Astrocyte of the hippocampus (primary cell): ENCODE results near the gene TLX2.

Experiments
- DNase-seq: peaks from one replicate; pipeline ENCODE4 v3.0.0; 2011; ENCODE audit warnings: low read depth, low spot score

The TLX2 gene

DNA sequence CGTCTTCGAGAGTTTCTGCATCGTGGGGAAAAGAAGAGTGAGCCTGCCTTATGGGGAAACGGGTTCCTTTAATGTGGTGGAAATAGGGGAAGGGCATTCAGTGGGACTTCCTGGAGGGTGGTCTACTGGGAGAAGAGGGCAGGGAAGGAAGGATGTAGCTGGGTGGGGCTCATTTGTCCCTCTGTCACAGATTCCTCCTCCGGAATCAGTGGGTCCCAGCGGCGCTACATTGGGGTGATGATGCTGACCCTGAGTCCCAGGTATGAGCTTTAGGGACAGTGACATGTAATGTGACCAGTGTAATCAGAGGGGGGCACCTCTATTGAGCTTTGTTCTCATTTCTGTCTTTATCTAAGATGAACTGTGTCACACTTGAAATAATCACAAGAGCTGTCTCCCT is 17.4 kb downstream of the TLX2 start:
- no peak for DNase-seq

DNA sequence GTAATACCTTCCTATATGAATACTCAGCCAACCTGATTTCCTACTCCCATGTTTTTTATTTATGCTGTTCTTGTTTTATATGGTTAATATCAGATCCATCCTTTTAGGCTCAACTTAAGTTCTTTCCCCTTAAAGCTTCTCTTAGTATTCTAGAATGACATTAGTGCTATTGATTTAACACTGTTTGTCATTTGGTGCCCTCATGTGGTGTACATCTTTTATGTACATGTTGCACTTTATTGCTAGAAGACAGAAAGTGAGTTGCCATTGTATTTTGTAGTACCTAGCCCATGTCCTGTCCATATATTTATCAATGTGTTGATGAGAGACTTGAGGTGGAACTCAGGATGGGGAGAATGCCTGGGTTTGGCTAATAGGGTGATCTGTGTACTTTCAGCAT is 18.0 kb downstream of the TLX2 start:
- no peak for DNase-seq

DNA sequence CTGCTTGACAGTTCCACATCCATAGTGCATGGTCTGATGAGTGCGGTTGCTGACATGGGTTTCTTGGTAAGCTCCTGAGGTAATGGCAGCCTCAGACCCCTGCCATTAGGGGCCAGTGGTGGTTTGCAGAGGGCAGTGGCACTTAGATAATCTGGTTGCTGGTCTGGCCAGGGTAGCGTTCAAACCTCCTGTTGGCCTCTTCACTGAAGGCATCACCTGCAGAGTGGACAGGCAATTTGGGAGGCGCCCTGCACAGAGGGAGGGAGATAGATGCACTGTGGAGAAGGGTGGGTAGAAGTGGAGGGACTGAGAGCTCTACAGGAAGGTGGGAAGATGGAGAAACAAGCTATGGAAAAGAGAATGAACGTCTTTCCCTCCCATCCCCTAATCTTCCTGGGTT is 19.2 kb downstream of the TLX2 start:
- DNase-seq: no peak

DNA sequence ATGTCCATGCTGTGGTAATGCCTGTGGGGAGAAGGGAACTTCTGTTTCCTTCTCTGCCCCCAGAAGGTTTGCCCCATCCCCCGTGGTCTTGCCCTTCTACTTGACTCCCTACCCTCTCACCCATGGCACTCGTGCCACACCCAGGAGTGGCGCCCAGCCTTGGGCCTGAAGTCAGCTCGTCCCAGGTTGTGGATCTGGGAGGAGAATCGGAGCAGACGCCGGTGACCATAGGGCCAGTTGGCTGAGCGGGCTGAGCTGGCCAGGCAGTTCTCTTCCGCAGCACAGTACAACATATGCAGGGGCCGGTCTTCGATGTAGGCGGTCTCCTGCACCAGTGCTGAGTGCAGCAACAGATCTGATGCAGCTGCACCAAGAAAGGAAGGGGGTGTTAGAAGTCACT is 20.2 kb downstream of the TLX2 start:
- no peak for DNase-seq

DNA sequence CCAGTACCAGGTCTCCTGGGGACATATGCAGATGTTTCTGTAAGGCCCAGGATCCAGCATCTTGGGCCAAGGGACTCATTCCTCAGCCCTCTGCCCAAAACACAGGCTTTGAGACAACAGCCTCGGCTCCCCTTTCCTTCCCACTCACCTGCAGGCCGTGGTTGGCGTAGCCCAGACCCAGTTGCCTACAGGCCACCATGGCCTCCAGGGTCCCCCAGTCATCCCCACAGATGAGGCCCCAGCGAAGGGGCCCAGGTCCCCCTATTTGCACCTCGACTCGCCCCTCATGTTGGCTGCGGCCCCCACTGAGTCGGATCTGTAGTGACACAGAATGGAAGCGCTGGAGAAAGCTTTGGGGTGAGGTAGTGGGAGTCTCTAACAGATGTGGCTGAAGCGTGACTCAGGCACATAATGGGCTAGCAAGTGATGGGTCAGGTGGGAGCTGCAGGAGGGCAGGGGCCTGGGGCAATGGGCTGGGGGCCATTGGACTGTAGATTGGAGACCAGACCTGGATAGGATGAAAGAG is 21.3 kb downstream of the TLX2 start:
- DNase-seq: no peak

DNA sequence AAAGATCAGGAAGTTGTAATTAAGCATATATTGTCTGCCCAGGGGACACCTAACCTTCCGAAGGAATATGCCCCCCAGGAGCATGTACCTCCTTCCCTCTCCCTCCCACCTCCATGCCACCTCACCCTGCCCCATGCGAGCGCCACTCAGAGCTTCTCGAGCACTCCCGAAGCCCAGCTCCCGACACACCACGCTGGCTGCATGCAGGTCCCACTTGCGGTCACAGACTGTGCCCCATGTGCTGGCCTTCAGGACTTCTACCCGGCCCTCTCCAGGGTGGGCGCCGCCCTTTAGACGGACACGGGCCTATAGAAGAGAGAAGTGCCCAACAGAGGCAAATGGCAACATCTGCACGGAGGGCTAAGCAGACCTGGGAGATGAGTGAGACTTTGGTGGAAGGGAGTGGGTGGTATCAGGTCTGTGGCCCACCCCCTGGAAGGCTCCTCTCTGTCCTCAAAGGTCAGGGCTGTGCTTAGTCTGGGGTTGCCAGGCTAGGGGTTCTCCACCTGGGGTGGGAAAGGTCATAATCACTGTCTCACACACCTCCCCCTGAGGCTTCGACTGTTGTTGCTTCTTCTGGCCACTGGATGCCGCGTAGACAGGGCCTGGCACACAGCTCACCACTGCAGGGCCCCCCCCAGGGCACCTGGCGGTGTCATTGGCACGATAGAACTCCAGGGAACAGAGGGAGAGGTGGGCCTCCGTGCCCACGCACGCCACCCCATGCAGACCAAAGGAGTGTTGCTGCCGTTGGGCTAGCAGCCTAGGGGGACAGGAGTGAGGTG is 22.1 kb downstream of the TLX2 start:
- no peak for DNase-seq

DNA sequence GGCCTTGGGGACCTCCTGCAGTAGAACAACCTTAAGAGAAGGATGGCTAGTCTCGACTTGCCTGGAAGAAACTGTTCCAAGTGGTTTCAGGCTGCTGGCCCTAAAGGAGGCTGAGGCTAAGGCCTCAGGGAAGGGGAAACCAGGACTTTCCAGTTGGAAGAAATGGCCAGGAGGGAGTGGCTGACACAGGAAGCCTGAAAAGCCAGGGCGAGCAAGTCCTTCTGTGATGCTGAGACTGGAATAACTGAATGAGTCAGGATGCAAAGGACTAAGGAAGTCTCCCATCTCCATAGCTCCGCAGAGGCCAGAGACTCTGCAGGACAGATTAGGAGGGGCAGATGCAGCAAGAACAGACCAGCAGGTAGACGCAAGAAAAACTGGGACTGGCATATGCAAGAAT is 22.9 kb downstream of the TLX2 start:
- no peak for DNase-seq

DNA sequence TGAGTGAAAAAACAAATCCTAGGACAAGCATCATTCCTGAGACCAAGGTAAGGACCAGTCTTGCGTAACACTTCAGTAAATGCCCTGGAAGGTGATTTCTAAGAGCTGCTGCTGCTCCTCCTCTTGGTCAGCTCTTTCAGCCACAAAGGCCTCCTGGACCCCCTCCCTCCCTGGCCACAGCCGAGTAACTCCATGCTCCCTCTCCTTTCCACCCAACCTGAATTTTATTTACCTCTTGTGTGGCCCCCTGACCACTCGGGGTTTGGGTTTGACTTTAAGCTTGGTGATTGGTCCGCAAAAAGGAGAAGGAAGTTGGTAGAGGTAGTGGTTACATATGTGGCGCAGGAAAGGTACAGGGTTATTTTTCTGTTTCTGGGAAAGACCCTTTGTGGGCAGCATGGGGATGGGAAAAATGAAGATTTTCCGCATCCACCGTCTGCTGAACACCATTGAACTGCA is 24.7 kb downstream of the TLX2 start:
- no peak for DNase-seq

DNA sequence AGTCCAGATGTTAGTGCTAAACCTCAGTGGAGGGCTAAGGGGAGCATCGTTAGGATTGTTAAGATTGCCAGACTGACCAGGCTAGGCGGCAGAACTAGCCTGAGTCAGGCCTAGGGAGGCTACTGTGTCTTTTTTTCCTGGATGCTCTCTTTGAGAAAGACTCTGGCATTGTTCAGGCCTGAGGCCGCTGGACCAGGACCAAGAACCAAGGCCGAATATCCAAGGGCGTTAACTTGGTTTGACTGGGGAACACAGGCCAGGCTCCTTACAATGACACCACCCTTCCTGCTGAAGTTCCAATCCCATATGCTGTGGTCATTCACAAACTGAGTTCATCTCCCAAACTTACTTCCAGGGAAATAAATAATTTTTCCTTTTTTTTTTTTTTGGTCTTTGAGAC is 26.0 kb downstream of the TLX2 start:
- DNase-seq: no peak

DNA sequence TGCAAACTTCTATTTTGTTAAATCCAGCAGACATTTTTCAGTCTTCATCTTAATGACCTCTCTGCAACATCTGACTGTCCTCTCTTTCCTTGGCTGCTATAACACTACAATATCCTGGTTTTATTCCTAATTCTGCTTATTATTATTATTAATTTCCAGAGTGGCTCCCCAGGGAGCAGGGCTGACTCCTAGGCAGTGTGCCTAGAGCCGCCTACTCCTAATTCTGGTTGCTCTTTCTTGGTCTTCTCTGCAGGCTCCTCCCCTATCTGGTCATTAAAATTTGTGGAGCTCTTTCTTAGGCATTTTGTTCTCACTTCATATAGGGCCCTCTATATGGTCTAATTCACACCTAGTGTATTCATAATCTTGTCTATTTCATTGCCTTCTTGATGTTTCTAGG is 28.7 kb downstream of the TLX2 start:
- DNase-seq: no peak

DNA sequence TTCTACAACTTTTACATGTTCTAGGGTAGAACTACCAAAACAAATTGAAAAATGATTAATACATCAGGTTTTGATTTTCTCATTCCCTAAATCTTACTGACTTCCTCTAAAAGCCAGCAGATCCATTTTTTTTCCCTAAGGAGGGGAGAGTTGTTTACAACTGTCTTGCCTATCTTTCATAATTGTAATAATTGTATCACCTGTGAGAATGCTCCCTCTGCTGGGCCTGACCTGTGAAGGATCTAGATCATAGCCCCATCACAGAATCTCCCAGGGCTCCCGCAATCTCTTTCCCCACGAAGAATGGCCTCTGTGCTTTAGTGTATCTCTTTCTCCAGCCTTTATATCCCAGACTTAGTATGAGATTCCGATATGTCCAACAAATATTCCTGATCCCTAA is 30.4 kb downstream of the TLX2 start:
- DNase-seq: no peak

DNA sequence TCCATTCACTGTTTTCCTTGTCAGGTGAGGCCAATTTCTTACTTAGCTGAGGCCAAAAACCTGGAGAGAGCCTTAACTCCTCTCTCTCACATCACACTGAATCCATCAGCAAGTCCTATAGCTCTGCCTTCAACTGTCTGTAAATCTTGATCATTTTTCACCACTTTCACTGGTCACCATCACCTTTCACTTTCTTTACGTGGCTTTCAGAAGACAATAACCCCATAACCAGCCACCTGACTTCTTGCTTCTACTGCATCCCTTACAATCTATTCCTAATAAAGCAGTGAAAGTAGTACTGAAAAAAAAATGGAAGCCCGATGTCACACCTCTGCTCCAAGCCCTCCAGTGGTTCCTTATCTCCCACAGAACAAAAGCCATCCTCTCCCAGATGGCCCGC is 31.8 kb downstream of the TLX2 start:
- no peak for DNase-seq

DNA sequence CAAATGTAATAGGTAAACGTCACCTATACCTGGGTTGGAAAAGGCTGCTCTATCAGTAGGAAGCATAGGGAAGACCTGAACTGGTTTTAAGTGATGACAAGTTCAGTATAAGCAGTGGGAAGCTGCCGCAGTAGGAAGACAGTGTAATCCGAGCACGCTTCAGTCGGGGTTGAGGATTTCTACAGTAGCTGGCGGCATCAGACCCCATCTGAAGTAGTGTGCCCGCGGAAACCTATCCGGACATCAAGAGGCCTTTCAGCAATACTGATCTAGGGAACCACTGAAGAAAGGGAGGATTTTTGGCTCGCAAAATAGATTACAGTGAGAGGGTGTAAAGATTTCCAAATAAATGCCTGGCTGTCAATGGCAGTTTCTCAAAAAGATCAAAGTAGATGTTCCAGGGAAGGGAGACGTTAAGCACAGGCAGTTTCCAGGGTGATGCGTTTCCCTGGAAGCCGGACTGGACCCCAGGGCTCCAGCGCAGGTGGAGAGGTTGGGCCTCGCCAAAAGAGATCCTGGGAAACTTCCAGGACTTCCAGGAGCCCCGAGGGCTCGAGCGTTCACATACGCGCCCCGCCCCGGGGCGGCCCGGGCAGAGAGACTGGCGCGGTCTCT is 34.1 kb downstream of the TLX2 start:
- no peak for DNase-seq

DNA sequence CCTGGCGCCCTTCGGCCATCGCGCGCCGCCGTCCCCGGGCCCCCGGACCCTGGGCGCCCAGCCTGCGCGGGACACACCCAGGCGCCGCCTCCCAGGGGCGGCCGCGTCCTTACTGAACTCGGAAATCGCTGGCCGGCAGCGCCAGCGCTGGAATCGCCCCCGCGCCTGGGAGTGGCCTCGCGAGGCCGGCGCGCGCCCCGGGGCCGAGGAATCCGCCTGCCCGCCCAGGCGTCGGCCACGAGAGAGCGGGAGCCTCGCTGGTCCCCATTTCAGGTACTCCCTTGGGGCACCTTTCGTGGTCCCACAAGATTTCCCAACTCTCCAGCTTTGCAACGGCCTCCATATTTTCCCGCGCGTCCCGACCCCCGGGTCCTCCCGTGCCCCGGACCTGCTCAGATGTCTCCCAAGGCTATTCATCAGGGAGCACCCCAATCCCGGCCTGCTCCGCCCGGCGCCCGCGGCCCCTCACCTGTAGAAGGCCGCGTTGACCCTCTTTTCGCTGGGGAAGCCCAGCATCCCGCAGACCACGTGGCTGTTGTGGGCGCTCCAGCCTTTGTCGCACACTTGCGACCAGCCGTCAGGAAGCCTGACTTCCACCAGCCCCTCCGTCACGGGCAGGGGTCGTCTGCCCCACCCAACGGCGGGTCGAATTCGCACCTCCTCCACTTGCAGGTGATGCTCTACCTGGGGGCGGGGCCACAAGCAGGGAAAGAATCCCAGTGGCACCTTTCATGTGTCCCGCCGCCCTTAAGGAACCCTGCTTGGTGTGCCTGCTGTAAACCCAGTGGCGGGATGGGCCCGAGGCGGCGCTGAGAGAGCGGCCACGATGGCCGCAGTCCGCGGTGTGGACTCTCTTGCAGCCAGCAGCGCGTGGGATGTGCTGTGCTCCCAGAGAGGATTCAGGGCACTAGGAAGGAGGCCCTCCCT is 34.9 kb downstream of the TLX2 start:
- peak; percentile 78 for DNase-seq

DNA sequence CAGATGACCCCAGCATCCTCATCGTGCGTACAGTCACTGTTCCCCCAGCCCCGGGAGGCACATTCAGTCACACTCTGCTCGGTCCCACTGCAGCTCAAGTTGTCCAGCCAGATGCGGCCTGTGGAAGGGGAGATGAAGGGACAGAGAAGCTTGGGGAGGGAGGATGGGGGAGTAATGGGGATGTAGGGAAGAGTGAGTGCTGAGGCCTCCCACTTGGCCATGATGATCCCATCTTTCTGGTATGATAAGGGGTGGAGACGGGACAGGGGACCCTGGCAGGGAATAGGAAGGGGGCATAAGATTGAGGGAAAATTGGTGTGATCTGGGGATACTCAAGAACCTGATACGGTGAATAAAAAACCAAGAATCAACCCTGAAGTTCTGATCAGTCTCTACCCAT is 36.0 kb downstream of the TLX2 start:
- DNase-seq: no peak

DNA sequence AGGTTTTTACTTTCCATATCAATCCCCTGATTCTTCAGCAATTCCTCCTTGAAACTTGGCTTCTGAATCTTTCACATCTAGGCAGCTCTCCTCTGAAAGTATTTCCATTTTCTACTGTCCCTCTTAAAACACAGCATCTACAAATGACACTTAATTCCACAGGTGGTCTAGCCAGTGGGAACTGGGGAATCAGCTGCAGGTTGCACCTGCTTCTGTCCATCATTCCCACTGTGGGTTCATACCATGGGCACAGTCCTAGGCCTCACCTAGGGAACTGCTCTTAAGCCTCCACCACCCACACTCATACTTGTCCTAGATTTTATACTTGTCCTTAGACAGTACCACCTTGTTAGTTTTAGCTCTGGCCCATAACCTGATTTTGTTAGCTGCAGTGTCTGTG is 37.3 kb downstream of the TLX2 start:
- DNase-seq: no peak

DNA sequence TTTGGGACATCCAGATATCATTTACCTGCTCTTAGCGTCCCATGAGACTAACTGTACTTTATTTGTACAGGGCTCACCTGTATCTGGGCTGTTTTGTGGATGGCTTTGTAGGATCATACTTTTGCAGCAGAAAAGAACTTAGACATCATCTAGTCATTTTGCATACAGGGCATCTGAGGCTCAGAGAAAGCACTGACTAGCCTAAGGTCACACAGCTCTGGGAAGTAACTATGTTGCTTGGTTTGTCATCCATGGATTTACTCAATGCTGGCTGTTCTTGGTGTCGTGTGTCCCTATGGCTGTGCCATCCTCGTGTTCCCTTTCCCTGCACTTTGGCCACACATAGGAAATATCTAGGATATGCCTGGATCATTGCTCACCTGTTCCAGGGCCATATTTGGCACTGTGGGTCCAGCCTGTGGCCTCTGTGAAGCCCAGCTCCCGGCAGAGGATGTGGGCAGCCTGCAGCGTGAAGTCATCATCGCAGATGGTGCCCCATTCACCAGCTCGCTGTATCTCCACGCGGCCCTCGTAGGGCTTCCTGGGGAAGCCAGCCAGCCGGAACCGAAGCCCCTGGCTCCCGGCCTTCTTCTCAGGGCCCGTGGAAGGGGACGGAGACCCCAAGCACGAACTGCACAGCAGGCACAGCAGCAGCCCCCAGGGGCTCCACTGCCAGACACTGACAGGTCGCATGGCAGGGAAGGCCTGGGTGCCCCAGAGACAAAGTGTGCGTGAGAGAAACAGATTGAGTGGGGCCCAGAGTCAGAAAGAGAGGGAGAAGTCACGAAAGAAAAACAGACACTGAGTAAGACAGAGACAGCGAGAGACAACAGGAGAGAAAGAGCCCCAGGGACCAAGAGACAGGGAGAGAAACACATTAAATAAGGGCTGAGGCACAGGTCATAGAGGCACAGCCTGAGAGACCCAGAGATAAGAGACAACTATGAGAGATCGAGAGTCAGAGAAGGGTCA is 38.0 kb downstream of the TLX2 start:
- no peak for DNase-seq

DNA sequence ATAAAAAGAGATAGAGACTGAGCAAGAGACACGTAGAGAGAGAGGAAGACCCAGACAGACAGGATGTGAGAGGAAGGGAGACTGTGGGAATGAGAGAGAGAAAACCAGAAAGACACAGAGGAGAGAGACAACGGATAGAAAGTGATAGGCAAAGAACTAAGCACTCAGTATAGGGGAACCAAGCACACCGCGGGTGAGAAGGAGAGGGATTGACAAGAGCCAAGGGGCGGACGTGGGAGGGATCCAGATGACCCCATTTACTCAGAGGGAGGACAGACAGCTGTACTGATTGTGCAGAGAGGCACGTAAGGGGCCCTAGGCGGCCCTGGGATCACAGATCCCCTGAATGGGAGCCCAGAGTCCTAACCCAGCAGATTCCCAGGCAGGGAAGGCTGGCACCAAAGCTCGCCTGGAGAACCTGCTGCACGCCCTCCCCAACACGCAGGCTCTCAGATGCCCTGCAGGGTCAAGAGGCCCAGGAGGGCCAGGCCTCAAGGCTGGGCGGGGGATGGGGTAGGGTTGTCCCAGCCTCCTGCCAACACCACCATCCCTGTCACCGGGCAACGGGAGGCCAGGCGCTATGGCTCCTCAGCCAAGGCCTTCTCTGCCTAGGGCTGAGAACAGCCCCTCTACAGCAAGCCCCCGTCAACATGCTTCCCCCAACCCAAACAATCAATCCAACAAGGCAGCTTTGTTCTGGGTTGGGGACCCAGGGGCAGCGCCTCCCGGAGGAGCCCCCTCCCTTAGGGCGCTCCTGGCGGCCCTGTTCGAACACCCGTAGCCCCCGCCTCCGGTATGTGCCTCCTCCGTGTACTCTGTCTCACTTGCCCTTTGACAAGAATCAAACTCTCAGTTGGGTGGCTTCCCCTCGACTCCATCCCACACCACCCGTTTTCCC is 38.9 kb downstream of the TLX2 start:
- DNase-seq: peak; percentile 53

DNA sequence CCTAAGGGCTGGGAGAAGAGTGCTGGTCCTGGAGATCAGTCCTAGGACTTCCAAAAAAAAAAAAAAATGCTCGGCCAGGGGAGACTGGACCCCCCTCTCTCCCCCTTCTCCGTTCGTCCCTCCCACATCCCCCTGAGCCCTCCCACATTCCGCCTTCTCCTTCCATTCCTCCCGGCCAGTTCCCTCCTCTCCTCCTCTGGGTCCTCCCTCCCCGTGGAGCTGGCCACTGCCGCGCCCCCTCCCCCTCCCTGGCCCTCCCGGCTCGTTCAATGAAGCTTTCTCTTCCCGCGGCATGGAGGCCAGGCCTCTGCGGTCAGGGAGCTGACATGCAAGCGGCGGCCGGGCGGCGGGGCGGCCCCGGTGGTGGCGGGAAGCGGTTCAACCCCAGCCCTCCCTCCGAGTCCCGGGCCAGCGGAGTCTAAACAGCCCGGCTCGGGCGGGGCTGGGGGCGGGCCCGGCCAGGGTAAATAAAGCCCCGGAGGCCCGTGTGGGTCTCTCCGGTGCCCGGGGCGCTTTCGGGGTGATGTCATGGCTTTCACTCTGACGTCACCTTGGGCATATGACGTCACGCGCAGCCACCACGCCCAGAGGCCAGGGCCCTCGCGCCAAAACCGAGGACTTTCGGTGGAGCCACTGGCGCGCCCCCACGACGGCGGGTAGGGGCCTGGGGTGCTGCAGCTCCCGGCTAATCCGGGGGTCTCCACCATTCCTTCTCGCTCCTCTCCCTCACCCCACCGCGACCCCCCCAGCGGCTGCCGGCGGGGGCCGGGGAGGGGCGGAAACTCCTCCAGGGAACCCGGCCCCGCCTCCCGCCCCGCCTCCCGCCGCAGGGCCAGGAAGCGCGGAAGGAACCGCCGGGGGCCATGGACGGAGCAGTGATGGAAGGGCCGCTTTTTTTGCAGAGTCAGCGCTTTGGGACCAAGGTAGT is 39.9 kb downstream of the TLX2 start, which contains the start of the genes DOK1 and LOXL3:
DOK1 (plus strand) TSS at position 829 of the 928 bp plus-strand sequence; CDS start at position 864, 35 bp downstream.
LOXL3 (minus strand) TSS at position 51 of the 928 bp plus-strand sequence. CDS start 1,308 bp downstream, outside the sequence.
- peak; percentile 99 for DNase-seq
